ENCODE data around the gene FOS. TPM values are rescaled to one million over a fixed set of nuclear protein-coding genes. Genes with fewer than 3 reads are reported as not detected.

FOS gene
- total RNA-seq = 4,268 TPM

DNA sequence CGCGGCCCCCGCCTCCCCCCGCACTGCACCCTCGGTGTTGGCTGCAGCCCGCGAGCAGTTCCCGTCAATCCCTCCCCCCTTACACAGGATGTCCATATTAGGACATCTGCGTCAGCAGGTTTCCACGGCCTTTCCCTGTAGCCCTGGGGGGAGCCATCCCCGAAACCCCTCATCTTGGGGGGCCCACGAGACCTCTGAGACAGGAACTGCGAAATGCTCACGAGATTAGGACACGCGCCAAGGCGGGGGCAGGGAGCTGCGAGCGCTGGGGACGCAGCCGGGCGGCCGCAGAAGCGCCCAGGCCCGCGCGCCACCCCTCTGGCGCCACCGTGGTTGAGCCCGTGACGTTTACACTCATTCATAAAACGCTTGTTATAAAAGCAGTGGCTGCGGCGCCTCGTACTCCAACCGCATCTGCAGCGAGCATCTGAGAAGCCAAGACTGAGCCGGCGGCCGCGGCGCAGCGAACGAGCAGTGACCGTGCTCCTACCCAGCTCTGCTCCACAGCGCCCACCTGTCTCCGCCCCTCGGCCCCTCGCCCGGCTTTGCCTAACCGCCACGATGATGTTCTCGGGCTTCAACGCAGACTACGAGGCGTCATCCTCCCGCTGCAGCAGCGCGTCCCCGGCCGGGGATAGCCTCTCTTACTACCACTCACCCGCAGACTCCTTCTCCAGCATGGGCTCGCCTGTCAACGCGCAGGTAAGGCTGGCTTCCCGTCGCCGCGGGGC lies at the start of gene FOS:
TSS of gene FOS (plus strand) at position 407 of the 731 bp plus-strand sequence. CDS start at position 562, 155 bp downstream.
- H3K36me3 ChIP-seq = peaks cover 26 to 33% of the 10 kb centered on the region in 2 donors
- no peaks in the 10 kb centered on the region for H3K27me3 ChIP-seq
- H3K9me3 ChIP-seq = no peaks in the 10 kb centered on the region
- TF ChIP-seq, protein P1, sequence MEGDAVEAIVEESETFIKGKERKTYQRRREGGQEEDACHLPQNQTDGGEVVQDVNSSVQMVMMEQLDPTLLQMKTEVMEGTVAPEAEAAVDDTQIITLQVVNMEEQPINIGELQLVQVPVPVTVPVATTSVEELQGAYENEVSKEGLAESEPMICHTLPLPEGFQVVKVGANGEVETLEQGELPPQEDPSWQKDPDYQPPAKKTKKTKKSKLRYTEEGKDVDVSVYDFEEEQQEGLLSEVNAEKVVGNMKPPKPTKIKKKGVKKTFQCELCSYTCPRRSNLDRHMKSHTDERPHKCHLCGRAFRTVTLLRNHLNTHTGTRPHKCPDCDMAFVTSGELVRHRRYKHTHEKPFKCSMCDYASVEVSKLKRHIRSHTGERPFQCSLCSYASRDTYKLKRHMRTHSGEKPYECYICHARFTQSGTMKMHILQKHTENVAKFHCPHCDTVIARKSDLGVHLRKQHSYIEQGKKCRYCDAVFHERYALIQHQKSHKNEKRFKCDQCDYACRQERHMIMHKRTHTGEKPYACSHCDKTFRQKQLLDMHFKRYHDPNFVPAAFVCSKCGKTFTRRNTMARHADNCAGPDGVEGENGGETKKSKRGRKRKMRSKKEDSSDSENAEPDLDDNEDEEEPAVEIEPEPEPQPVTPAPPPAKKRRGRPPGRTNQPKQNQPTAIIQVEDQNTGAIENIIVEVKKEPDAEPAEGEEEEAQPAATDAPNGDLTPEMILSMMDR (IDR thresholded peaks at IDR 0.05) = peak in 1 of 3 experiments; percentile 38
- peaks cover 13 to 21% of the 10 kb centered on the region in 2 donors for H3K4me1 ChIP-seq
- H3K27ac ChIP-seq = peak within 1 kb of the TSS; percentile 95 to 100
- intact Hi-C loops (cut with DNase I) = loop anchor here (1.0 kb wide), 1 partner anchor 16 kb away; no protein-coding TSS in a partner anchor
- peak within 1 kb of the TSS; percentile 88 to 89 for H3K4me3 ChIP-seq
- DNase-seq (ENCODE audit: low spot score in 2 of 2) = peak; percentile 83 to 97

- Histone ChIP-seq H3K27ac (no peak overlapping the region), H3K27me3 (no peaks in the 10 kb centered on the region), H3K9me3 (no peaks in the 10 kb centered on the region), H3K36me3 (no peaks in the 10 kb centered on the region), H3K4me1 (peaks cover 0 to under 1% of the 10 kb centered on the region in 2 donors), H3K4me3 (no peak overlapping the region)
- no peak for DNase-seq (ENCODE audit: low spot score in 2 of 2)
- TF ChIP-seq, protein P1 (IDR thresholded peaks at IDR 0.05) = no peak
- intact Hi-C loops (cut with DNase I) = no loop called here
Observed at GRCh38 chr14:75229661-75230139, 48.9 kb upstream of the FOS start.

DNA sequence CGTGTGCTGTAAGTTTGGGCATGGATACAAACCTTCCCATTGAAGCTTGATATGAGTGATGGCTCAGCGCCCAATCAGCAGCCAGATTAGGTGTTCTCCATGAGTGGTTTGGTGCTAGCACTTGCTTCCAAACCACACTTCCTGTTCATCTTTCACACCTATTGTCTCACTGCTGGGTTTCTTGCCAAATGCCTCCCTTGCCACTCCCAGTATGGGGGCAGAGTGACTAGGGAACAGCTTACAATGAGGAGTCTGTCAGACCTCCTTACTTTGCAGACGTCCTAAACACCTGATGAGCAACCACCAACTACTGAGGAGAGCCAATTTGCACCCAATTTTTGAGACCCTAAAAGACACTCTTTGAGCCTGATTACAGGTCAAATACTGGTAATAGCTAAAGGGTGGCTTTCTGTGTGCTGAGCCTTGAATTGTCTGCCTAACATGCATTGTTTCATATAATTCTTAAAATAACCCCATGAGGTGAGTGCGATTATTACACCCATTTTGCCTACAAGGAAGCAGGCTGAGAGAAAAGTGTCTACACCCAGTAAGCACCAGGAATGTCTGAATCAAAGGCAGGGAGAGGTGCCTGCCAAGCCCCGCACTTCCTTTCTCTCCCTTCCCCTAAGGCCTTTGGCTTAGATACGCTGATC lies 48.4 kb upstream of the FOS start:
- Histone ChIP-seq H3K27me3 (no peaks in the 10 kb centered on the region), H3K4me1 (peaks cover 0 to 3% of the 10 kb centered on the region in 2 donors), H3K4me3 (no peak overlapping the region), H3K36me3 (no peaks in the 10 kb centered on the region), H3K9me3 (no peaks in the 10 kb centered on the region), H3K27ac (no peak overlapping the region)
- intact Hi-C loops (cut with DNase I) = no loop called here
- no peak for DNase-seq (ENCODE audit: low spot score in 2 of 2)
- TF ChIP-seq, protein P1 (IDR thresholded peaks at IDR 0.05) = peak in 1 of 3 experiments; percentile 10

DNA sequence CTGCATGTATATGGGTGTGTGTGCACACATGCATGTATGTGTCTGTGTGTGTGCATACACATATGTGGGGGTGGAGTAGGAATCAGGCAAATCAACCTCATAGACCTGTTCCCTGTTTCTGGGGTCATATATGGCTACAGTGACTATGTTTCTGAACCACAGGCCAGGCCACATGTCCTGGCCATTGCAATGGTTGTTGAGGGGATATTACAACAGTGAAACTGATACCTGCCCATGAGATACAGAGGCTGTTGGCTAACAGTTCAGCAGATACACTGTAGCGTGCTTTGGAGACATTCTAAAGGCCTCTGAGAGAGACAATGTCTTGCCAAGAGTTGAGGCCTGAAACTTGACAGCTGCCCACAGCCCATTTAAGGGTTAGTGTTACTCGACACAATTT lies 47.3 kb upstream of the FOS start:
- intact Hi-C loops (cut with DNase I) = no loop called here
- Histone ChIP-seq H3K27me3 (no peaks in the 10 kb centered on the region), H3K4me1 (peaks cover 0 to 3% of the 10 kb centered on the region in 2 donors), H3K27ac (no peak overlapping the region), H3K4me3 (no peak overlapping the region), H3K36me3 (no peaks in the 10 kb centered on the region), H3K9me3 (no peaks in the 10 kb centered on the region)
- TF ChIP-seq, protein P1 (IDR thresholded peaks at IDR 0.05) = no peak
- no peak for DNase-seq (ENCODE audit: low spot score in 2 of 2)

DNA sequence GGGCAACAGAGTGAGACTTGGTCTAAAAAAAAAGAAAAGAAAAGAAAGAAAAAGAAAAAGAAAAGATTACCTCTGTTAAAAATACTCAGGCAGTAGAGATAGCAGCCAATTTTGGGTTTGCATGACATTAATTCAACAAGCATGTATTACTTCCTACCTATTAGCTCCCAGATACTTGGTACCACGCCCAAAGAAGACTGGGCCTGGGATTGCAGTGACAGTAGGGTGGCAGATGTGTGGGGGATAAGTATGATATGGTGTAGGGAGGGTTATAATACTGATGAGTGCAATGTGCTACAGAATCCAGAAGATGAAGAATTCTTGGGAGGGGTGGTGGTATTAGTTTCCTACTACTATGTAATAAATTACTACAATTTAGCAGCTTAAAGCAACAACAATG lies 46.4 kb upstream of the FOS start:
- Histone ChIP-seq H3K4me1 (peaks cover 4 to 12% of the 10 kb centered on the region in 2 donors), H3K27me3 (no peaks in the 10 kb centered on the region), H3K27ac (no peak overlapping the region), H3K9me3 (no peaks in the 10 kb centered on the region), H3K4me3 (no peak overlapping the region), H3K36me3 (no peaks in the 10 kb centered on the region)
- intact Hi-C loops (cut with DNase I) = no loop called here
- TF ChIP-seq, protein P1 (IDR thresholded peaks at IDR 0.05) = no peak
- DNase-seq (ENCODE audit: low spot score in 2 of 2) = no peak
